OCI-LY7 (cell line): Measurements from ENCODE around the gene APOC3. TPM values are rescaled to one million over a fixed set of nuclear protein-coding genes. Genes with fewer than 3 reads are reported as not detected.

Experiments
- BruUV-seq: library from RNA; stranded (reverse); fragments of 400-500 nt; replicated peaks from 2 replicates; lab custom pipeline; 2021; lab: Mats Ljungman, UMichigan
- CTCF ChIA-PET: fragments of 300-600 bp; sonication (Branson Sonifier 250); formaldehyde crosslinking; loops from one replicate; lab custom pipeline; 2022; ENCODE audit warnings: antibody characterized with exemption; ENCODE audit not compliant: unreplicated experiment; lab: Charles Lee
- POLR2A ChIA-PET: fragments of 300-600 bp; sonication (Branson Sonifier 250); formaldehyde crosslinking; loops from one replicate; lab custom pipeline; 2022; ENCODE audit warnings: antibody characterized with exemption; lab: Charles Lee
- DNase-seq: peaks from one replicate; pipeline ENCODE4 v3.0.0-alpha.2; 2015; ENCODE audit warnings: low spot score
- H2AFZ ChIP-seq: fragments of 200-600 bp; sonication (generic), shearing (Covaris generic); 2 replicates; pipeline ENCODE4 v1.6.1; 2014; ENCODE audit warnings: mild to moderate bottlenecking, antibody characterized with exemption, low read length, moderate library complexity
- H3K27ac ChIP-seq: fragments of 200-600 bp; sonication (generic); 2 replicates; pipeline ENCODE4 v1.5.1; 2014; ENCODE audit warnings: mixed run types, low read depth, mild to moderate bottlenecking, moderate library complexity, low read length, inconsistent platforms; ENCODE audit not compliant: poor library complexity, severe bottlenecking
- H3K36me3 ChIP-seq: fragments of 200-600 bp; sonication (generic); 2 replicates; pipeline ENCODE4 v1.6.1; 2014; ENCODE audit warnings: mild to moderate bottlenecking, antibody characterized with exemption, low read length, moderate library complexity, mixed read lengths; ENCODE audit not compliant: insufficient read depth
- H3K4me1 ChIP-seq: fragments of 200-600 bp; sonication (generic); 2 replicates; pipeline ENCODE4 v1.5.1; 2014; ENCODE audit warnings: mild to moderate bottlenecking, low read length; ENCODE audit not compliant: insufficient read depth, poor library complexity, severe bottlenecking
- H3K4me2 ChIP-seq: fragments of 200-600 bp; sonication (generic); 2 replicates; pipeline ENCODE4 v1.6.1; 2014; ENCODE audit warnings: mild to moderate bottlenecking, low read length
- H3K4me3 ChIP-seq: fragments of 200-600 bp; sonication (generic); 2 replicates; pipeline ENCODE4 v1.5.1; 2014; ENCODE audit warnings: mild to moderate bottlenecking, low read depth, low read length; ENCODE audit not compliant: poor library complexity, severe bottlenecking
- H3K79me2 ChIP-seq: fragments of 200-600 bp; sonication (generic); 2 replicates; pipeline ENCODE4 v1.6.1; 2016; ENCODE audit warnings: low read depth, mild to moderate bottlenecking, low read length, moderate library complexity, mixed read lengths; ENCODE audit not compliant: insufficient read depth
- H3K9me2 ChIP-seq: fragments of 200-600 bp; sonication (generic); 2 replicates; pipeline ENCODE4 v1.6.1; 2016; ENCODE audit warnings: mild to moderate bottlenecking, low read length, mixed read lengths; ENCODE audit not compliant: insufficient read depth
- H3K9me3 ChIP-seq: fragments of 200-600 bp; sonication (generic); 2 replicates; pipeline ENCODE4 v1.6.1; 2014; ENCODE audit warnings: mild to moderate bottlenecking, mixed run types, low read length, mixed read lengths
- H4K20me1 ChIP-seq: fragments of 200-600 bp; sonication (generic); 2 replicates; pipeline ENCODE4 v1.6.1; 2014; ENCODE audit warnings: mild to moderate bottlenecking, antibody characterized with exemption, low read length, moderate library complexity, mixed read lengths; ENCODE audit not compliant: insufficient read depth
- EZH2phosphoT487 ChIP-seq: fragments of 200-600 bp; sonication (generic); IDR thresholded peaks from 2 replicates; pipeline ENCODE4 v1.6.1; 2018; ENCODE audit warnings: low read depth, borderline replicate concordance, mild to moderate bottlenecking, mixed run types, antibody characterized with exemption, low read length, moderate library complexity, mixed read lengths
- intact Hi-C: fragments of 100-400 bp; cut with micrococcal nuclease; formaldehyde crosslinking; loops from one replicate; pipeline ENCODE4 v1.10.0; 2022; ENCODE audit not compliant: unreplicated experiment
- total RNA-seq, 2 experiments: library from RNA; depleted of rRNA in 1 of 2; stranded (reverse); fragments of >200 nt in 1 of 2; shearing (Covaris generic) in 1 of 2; gene quantifications; 2 replicates each; pipeline ENCODE4 v1.2.3, GENCODE V29; 2014 to 2022
- TF ChIP-seq, protein P1 (sequence below): fragments of 200-600 bp; sonication (generic); conservative IDR thresholded peaks from 2 replicates; pipeline ENCODE4 v1.5.1; 2014; ENCODE audit warnings: mild to moderate bottlenecking, antibody characterized with exemption, low read length, moderate library complexity, mixed read lengths

The APOC3 gene
- total RNA-seq, 2 experiments from 2014 or later = not detected

DNA sequence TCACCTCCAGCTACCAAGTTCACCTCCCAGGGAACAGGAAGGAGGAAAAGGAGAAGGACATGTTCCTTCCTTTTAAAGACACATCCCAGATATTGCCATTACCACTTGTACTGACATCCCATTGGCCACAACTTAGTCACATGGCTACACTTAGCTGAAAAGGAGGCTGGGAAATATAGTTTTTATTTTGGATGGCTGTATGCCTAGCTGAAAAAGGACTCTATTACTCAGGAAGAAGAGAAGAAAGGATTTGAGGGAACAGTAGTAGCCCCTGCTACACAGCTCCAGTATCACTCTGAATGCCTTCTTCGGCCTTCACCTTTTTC, 36.0 kb upstream of the APOC3 start:
- Histone ChIP-seq H3K36me3 (no peaks in the 10 kb centered on the region), H3K9me3 (no peaks in the 10 kb centered on the region), H2AFZ (peak overlapping the region; percentile 77), H3K79me2 (no peaks in the 10 kb centered on the region), H3K4me1 (peaks cover 7% of the 10 kb centered on the region), H3K4me2 (no peak overlapping the region), H3K4me3 (no peak overlapping the region), H4K20me1 (no peaks in the 10 kb centered on the region), H3K9me2 (no peaks in the 10 kb centered on the region), H3K27ac (no peak overlapping the region)
- ChIA-PET CTCF (interaction anchor here (1.2 kb wide), 1 partner anchor 42 kb away, joined by 3 read pairs; no protein-coding TSS in a partner anchor), POLR2A (interaction anchor here (0.6 to 1.3 kb wide), 3 partner anchors 33 to 408 kb away, joined by 3 to 4 read pairs (median 4); no protein-coding TSS in a partner anchor)
- intact Hi-C loops = loop anchor here (5.0 kb wide), 2 partner anchors 44 to 334 kb away; partner anchors contain the start of gene APOA1
- DNase-seq = peak; percentile 11
- no TSS peak for BruUV-seq
- TF ChIP-seq EZH2phosphoT487 = no peak
- TF ChIP-seq, protein P1, sequence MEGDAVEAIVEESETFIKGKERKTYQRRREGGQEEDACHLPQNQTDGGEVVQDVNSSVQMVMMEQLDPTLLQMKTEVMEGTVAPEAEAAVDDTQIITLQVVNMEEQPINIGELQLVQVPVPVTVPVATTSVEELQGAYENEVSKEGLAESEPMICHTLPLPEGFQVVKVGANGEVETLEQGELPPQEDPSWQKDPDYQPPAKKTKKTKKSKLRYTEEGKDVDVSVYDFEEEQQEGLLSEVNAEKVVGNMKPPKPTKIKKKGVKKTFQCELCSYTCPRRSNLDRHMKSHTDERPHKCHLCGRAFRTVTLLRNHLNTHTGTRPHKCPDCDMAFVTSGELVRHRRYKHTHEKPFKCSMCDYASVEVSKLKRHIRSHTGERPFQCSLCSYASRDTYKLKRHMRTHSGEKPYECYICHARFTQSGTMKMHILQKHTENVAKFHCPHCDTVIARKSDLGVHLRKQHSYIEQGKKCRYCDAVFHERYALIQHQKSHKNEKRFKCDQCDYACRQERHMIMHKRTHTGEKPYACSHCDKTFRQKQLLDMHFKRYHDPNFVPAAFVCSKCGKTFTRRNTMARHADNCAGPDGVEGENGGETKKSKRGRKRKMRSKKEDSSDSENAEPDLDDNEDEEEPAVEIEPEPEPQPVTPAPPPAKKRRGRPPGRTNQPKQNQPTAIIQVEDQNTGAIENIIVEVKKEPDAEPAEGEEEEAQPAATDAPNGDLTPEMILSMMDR = no peak

DNA sequence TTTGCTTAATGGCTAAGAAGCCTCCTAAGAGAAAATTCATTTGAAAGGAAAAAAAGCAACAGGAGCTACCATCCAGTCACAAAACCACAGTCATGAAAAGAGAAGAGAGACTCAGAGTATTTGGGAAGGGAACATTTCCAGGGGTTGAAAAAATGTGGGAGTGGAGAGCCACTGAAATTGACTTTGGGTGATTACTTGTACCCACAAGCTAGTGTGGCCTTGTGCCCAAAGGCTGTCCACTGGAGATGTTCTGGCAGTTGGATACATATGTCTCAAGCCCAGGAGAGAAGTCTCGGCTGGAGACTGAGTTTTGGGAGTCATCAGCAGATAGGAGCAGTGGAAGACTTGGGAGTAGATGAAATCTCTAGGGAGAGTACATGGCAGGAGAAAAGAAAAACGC, 34.9 kb upstream of the APOC3 start:
- Histone ChIP-seq H3K9me3 (no peaks in the 10 kb centered on the region), H3K79me2 (no peaks in the 10 kb centered on the region), H3K4me3 (no peak overlapping the region), H4K20me1 (no peaks in the 10 kb centered on the region), H3K4me1 (no peaks in the 10 kb centered on the region), H3K27ac (no peak overlapping the region), H3K36me3 (no peaks in the 10 kb centered on the region), H3K9me2 (no peaks in the 10 kb centered on the region), H3K4me2 (no peak overlapping the region), H2AFZ (no peak overlapping the region)
- no TSS peak for BruUV-seq
- CTCF ChIA-PET = no interaction called here
- no peak for DNase-seq
- intact Hi-C loops = loop anchor here (5.0 kb wide), 2 partner anchors 42 to 332 kb away; partner anchors contain the start of gene APOA1
- POLR2A ChIA-PET = no interaction called here
- no peak for TF ChIP-seq EZH2phosphoT487

DNA sequence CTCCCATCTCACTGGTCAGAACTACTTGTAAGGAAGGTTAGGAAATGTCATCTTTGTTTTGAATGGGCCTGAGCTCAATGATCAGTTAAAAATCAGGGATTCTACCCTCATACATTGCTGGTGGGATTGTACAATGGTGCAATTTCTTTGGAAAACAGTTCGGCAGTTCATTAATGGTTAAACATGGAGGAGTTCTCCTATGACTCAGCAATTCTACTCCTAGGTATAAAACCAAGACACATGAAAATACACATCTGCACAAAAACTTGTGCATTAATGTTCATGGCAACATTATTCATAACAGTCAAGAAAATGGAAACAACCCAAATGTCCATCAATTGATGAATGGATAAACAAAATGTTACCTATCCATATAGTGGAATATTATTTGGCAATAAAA, 33.2 kb upstream of the APOC3 start:
- no TSS peak for BruUV-seq
- Histone ChIP-seq H3K79me2 (no peaks in the 10 kb centered on the region), H3K9me3 (no peaks in the 10 kb centered on the region), H3K4me1 (no peaks in the 10 kb centered on the region), H3K9me2 (no peaks in the 10 kb centered on the region), H4K20me1 (no peaks in the 10 kb centered on the region), H2AFZ (no peak overlapping the region), H3K4me2 (no peak overlapping the region), H3K36me3 (no peaks in the 10 kb centered on the region), H3K27ac (no peak overlapping the region), H3K4me3 (no peak overlapping the region)
- DNase-seq = no peak
- POLR2A ChIA-PET = no interaction called here
- intact Hi-C loops = no loop called here
- CTCF ChIA-PET = no interaction called here
- TF ChIP-seq, protein P1 = no peak
- no peak for TF ChIP-seq EZH2phosphoT487
